Left lung (tissue), 10 donors: ENCODE measurements around the gene SH3GL3. TPM values are rescaled to one million over a fixed set of nuclear protein-coding genes. Genes with fewer than 3 reads are reported as not detected.
A peak's percentile ranks its signal among the peaks of the same experiment; 100 is the strongest.

Source experiments
- ATAC-seq: fragments of 200-7000 bp; cut with Tn5 transposase; one replicate; pipeline ENCODE4 v1.9.1; 2020; ENCODE audit warnings: moderate library complexity
- DNase-seq, 4 donors: peaks; one replicate each; pipeline ENCODE4 v3.0.0-alpha.2; 2013 to 2020
- H3K27ac ChIP-seq, 2 donors: fragments of 200-600 bp; sonication (generic) in 1 of 2; one replicate each; pipeline versions ENCODE4 v1.5.0 to v1.8.0; 2020 to 2021
- H3K27me3 ChIP-seq, 2 donors: fragments of 200-600 bp; sonication (generic) in 1 of 2; one replicate each; pipeline versions ENCODE4 v1.5.0 to v1.8.0; 2020 to 2021
- H3K36me3 ChIP-seq, 2 donors: fragments of 200-600 bp; sonication (generic) in 1 of 2; one replicate each; pipeline versions ENCODE4 v1.5.0 to v1.8.0; 2020 to 2021
- H3K4me1 ChIP-seq, 2 donors: fragments of 200-600 bp; one replicate each; pipeline ENCODE4 v1.8.0; 2021
- H3K4me3 ChIP-seq, 2 donors: fragments of 200-600 bp; sonication (generic) in 1 of 2; one replicate each; pipeline versions ENCODE4 v1.5.0 to v1.8.0; 2020 to 2021; ENCODE audit warnings: mild to moderate bottlenecking in 1 of 2
- H3K9me3 ChIP-seq, 2 donors: fragments of 200-600 bp; sonication (generic) in 1 of 2; one replicate each; pipeline versions ENCODE4 v1.5.0 to v1.8.0; 2020 to 2021
- CTCF ChIP-seq, 2 donors: fragments of 200-600 bp; sonication (generic) in 1 of 2; IDR thresholded peaks; one replicate each; pipeline versions ENCODE4 v1.5.0 to v1.8.0; 2021; ENCODE audit warnings: antibody characterized with exemption in 2 of 2
- intact Hi-C, 2 donors: fragments of 100-400 bp; cut with DNase I; formaldehyde crosslinking; loops; one replicate each; pipeline versions ENCODE4 v1.11.2 to v1.14.2; 2022
- polyA plus RNA-seq, 6 donors: library from polyadenylated mRNA; unstranded; fragments of 120-200 nt; gene quantifications; one replicate each; pipeline ENCODE4 v1.2.1, GENCODE V29; 2013; ENCODE audit not compliant: insufficient read length in 6 of 6
- total RNA-seq, 2 donors: library from RNA; stranded (reverse); fragmentation: NEBNext Ultra II Directional; extraction: Animal tissue kit (Norgen Biotek cat#: 25700); gene quantifications; one replicate each; pipeline ENCODE4 v1.2.1, GENCODE V29; 2021
- donor health status: DM: no; HTN: yes; CAD: no.
- donor health status: DM: no; HTN: no; CAD: no.

The SH3GL3 gene
- total and polyA plus RNA-seq, 8 donors, result 0.82 to 14.1 (median 11.5) TPM

- intact Hi-C loops, result no loop called here
- Histone ChIP-seq H3K4me1 (no peaks in the 10 kb centered on the region), H3K9me3 (no peaks in the 10 kb centered on the region), H3K4me3 (no peak overlapping the region), H3K27ac (no peak overlapping the region), H3K36me3 (no peaks in the 10 kb centered on the region), H3K27me3 (no peaks in the 10 kb centered on the region)
- no peak for TF ChIP-seq CTCF (IDR thresholded peaks at IDR 0.05)
- DNase-seq (no peak), ATAC-seq (no peak)
Observed at GRCh38 chr15:83570756-83571155, 123.6 kb downstream of the SH3GL3 start.

GRCh38 chr15:83571820-83572707, 124.9 kb downstream of the SH3GL3 start:
- no peaks in the 10 kb centered on the region for H3K36me3 ChIP-seq
- peak; percentile 37 to 43 for TF ChIP-seq CTCF (IDR thresholded peaks at IDR 0.05)
- ATAC-seq (peak; percentile 63), DNase-seq (peak in 1 of 4 donors; percentile 36)
- no peak overlapping the region for H3K27ac ChIP-seq
- no peaks in the 10 kb centered on the region for H3K4me1 ChIP-seq
- H3K4me3 ChIP-seq, result no peak overlapping the region
- H3K9me3 ChIP-seq, result no peaks in the 10 kb centered on the region
- intact Hi-C loops, result no loop called here
- H3K27me3 ChIP-seq, result no peaks in the 10 kb centered on the region

- Histone ChIP-seq H3K4me3 (no peak overlapping the region), H3K27ac (no peak overlapping the region), H3K36me3 (no peaks in the 10 kb centered on the region), H3K9me3 (no peaks in the 10 kb centered on the region), H3K27me3 (no peaks in the 10 kb centered on the region), H3K4me1 (no peaks in the 10 kb centered on the region)
- ATAC-seq (no peak), DNase-seq (no peak)
- intact Hi-C loops, result no loop called here
- no peak for TF ChIP-seq CTCF (IDR thresholded peaks at IDR 0.05)
Observed at GRCh38 chr15:83574345-83574744, 127.2 kb downstream of the SH3GL3 start.

GRCh38 chr15:83578691-83579090, 131.6 kb downstream of the SH3GL3 start:
- Histone ChIP-seq H3K4me1 (no peaks in the 10 kb centered on the region), H3K27ac (no peak overlapping the region), H3K27me3 (no peaks in the 10 kb centered on the region), H3K9me3 (no peaks in the 10 kb centered on the region), H3K36me3 (no peaks in the 10 kb centered on the region), H3K4me3 (no peak overlapping the region)
- DNase-seq, result peak in 1 of 4 donors; percentile 55
- no peak for ATAC-seq
- intact Hi-C loops, result no loop called here
- TF ChIP-seq CTCF (IDR thresholded peaks at IDR 0.05), result no peak

GRCh38 chr15:83581381-83581780, 134.2 kb downstream of the SH3GL3 start:
- intact Hi-C loops, result no loop called here
- ATAC-seq, result no peak
- Histone ChIP-seq H3K4me1 (no peaks in the 10 kb centered on the region), H3K4me3 (no peak overlapping the region), H3K27me3 (no peaks in the 10 kb centered on the region), H3K36me3 (no peaks in the 10 kb centered on the region), H3K27ac (no peak overlapping the region), H3K9me3 (no peaks in the 10 kb centered on the region)
- DNase-seq, result no peak
- TF ChIP-seq CTCF (IDR thresholded peaks at IDR 0.05), result no peak
